ENCODE data around the gene ASPDH. TPM values are rescaled to one million over a fixed set of nuclear protein-coding genes. Genes with fewer than 3 reads are reported as not detected.
A peak's percentile ranks its signal among the peaks of the same experiment; 100 is the strongest.

Gene ASPDH
- total RNA-seq, 1 donor from 2014 or later = not detected

- H3K27ac Mint-ChIP-seq (ENCODE audit: unreplicated experiment) = no peak overlapping the region
These were observed 4.3 kb downstream of the ASPDH start for GRCh38 chr19:50509366-50509765.

GRCh38 chr19:50508843-50509190, 4.9 kb downstream of the ASPDH start:
- Mint-ChIP-seq H3K27me3 (ENCODE audit: unreplicated experiment) (peaks cover 26% of the 10 kb centered on the region), H3K36me3 (ENCODE audit: low read depth, unreplicated experiment) (peaks cover 20% of the 10 kb centered on the region), H3K9me3 (ENCODE audit: unreplicated experiment) (peaks cover 19% of the 10 kb centered on the region), H3K27ac (ENCODE audit: unreplicated experiment) (no peak overlapping the region), H3K4me3 (ENCODE audit: unreplicated experiment) (peak overlapping the region; percentile 47), H3K4me1 (ENCODE audit: unreplicated experiment) (no peaks in the 10 kb centered on the region)
- TF ChIP-seq CTCF (IDR thresholded peaks at IDR 0.05; ENCODE audit: unreplicated experiment) = no peak
- no peak for DNase-seq (ENCODE audit: low spot score)

More at GRCh38 chr19:50509366-50509765, 4.3 kb downstream of the ASPDH start:
- peaks cover 26% of the 10 kb centered on the region for H3K27me3 Mint-ChIP-seq (ENCODE audit: unreplicated experiment)
- no peak for DNase-seq (ENCODE audit: low spot score)
- H3K4me3 Mint-ChIP-seq (ENCODE audit: unreplicated experiment) = no peak overlapping the region
- H3K4me1 Mint-ChIP-seq (ENCODE audit: unreplicated experiment) = no peaks in the 10 kb centered on the region
- peaks cover 19% of the 10 kb centered on the region for H3K9me3 Mint-ChIP-seq (ENCODE audit: unreplicated experiment)
- peaks cover 22% of the 10 kb centered on the region for H3K36me3 Mint-ChIP-seq (ENCODE audit: low read depth, unreplicated experiment)
- no peak for TF ChIP-seq CTCF (IDR thresholded peaks at IDR 0.05; ENCODE audit: unreplicated experiment)

- peaks cover 19% of the 10 kb centered on the region for H3K9me3 Mint-ChIP-seq (ENCODE audit: unreplicated experiment)
These were observed 6.3 kb downstream of the ASPDH start for GRCh38 chr19:50507376-50507775.

GRCh38 chr19:50506700-50507099, 7.0 kb downstream of the ASPDH start:
- Mint-ChIP-seq H3K4me3 (ENCODE audit: unreplicated experiment) (peak overlapping the region; percentile 51), H3K36me3 (ENCODE audit: low read depth, unreplicated experiment) (peaks cover 17% of the 10 kb centered on the region), H3K27me3 (ENCODE audit: unreplicated experiment) (peaks cover 22% of the 10 kb centered on the region), H3K9me3 (ENCODE audit: unreplicated experiment) (peaks cover 19% of the 10 kb centered on the region), H3K27ac (ENCODE audit: unreplicated experiment) (no peak overlapping the region), H3K4me1 (ENCODE audit: unreplicated experiment) (no peaks in the 10 kb centered on the region)
- TF ChIP-seq CTCF (IDR thresholded peaks at IDR 0.05; ENCODE audit: unreplicated experiment) = no peak
- no peak for DNase-seq (ENCODE audit: low spot score)

More at GRCh38 chr19:50507376-50507775, 6.3 kb downstream of the ASPDH start:
- Mint-ChIP-seq H3K27me3 (ENCODE audit: unreplicated experiment) (peaks cover 24% of the 10 kb centered on the region), H3K4me3 (ENCODE audit: unreplicated experiment) (peak overlapping the region; percentile 51), H3K27ac (ENCODE audit: unreplicated experiment) (no peak overlapping the region), H3K36me3 (ENCODE audit: low read depth, unreplicated experiment) (peaks cover 20% of the 10 kb centered on the region), H3K4me1 (ENCODE audit: unreplicated experiment) (no peaks in the 10 kb centered on the region)
- no peak for TF ChIP-seq CTCF (IDR thresholded peaks at IDR 0.05; ENCODE audit: unreplicated experiment)
- DNase-seq (ENCODE audit: low spot score) = no peak

- Mint-ChIP-seq H3K4me3 (ENCODE audit: unreplicated experiment) (peak overlapping the region; percentile 31), H3K27me3 (ENCODE audit: unreplicated experiment) (peaks cover 18% of the 10 kb centered on the region), H3K36me3 (ENCODE audit: low read depth, unreplicated experiment) (peaks cover 16% of the 10 kb centered on the region), H3K9me3 (ENCODE audit: unreplicated experiment) (peaks cover 18% of the 10 kb centered on the region), H3K4me1 (ENCODE audit: unreplicated experiment) (no peaks in the 10 kb centered on the region), H3K27ac (ENCODE audit: unreplicated experiment) (no peak overlapping the region)
- no peak for TF ChIP-seq CTCF (IDR thresholded peaks at IDR 0.05; ENCODE audit: unreplicated experiment)
- no peak for DNase-seq (ENCODE audit: low spot score)
These were observed 7.7 kb downstream of the ASPDH start for GRCh38 chr19:50505856-50506611.
